Activated CD4-positive, alpha-beta T cell treated with anti-CD3 and anti-CD28 coated beads, Interleukin-2, amount 10 ng/mL, durations not matched to agents 7 days and 5 days (primary cell): Measurements from ENCODE around the gene XPC. TPM values are rescaled to one million over a fixed set of nuclear protein-coding genes. Genes with fewer than 3 reads are reported as not detected.

Experiments
- CTCF ChIA-PET: fragments of 350-600 bp; sonication (Branson Sonifier 250); formaldehyde crosslinking; loops from one replicate; lab custom pipeline; 2021; ENCODE audit warnings: antibody characterized with exemption; lab: Charles Lee
- POLR2A ChIA-PET: fragments of 350-600 bp; sonication (Branson Sonifier 250); formaldehyde crosslinking; loops from one replicate; lab custom pipeline; 2021; ENCODE audit warnings: antibody characterized with exemption; lab: Charles Lee
- DNase-seq: peaks from one replicate; pipeline ENCODE4 v3.0.0-alpha.2; 2020
- H3K27ac Mint-ChIP-seq: one replicate; pipeline ENCODE4 v1.8.0; 2021; ENCODE audit warnings: mild to moderate bottlenecking, moderate library complexity, mixed read lengths
- H3K27me3 Mint-ChIP-seq: one replicate; pipeline ENCODE4 v1.8.0; 2021; ENCODE audit warnings: mixed read lengths
- H3K36me3 Mint-ChIP-seq: one replicate; pipeline ENCODE4 v1.8.0; 2021; ENCODE audit warnings: low read depth, mixed read lengths
- H3K4me1 Mint-ChIP-seq: one replicate; pipeline ENCODE4 v1.8.0; 2021; ENCODE audit warnings: mixed read lengths
- H3K4me3 Mint-ChIP-seq: one replicate; pipeline ENCODE4 v1.8.0; 2021; ENCODE audit warnings: mild to moderate bottlenecking, moderate library complexity, mixed read lengths
- H3K9me3 Mint-ChIP-seq: one replicate; pipeline ENCODE4 v1.8.0; 2021; ENCODE audit warnings: mixed read lengths
- total RNA-seq, 2 experiments: library from RNA; stranded (reverse); gene quantifications; one replicate each; pipeline ENCODE4 v1.2.3, GENCODE V29; 2021

The XPC gene
- total RNA-seq, 2 experiments from 2014 or later, result 41.1 to 43.0 TPM

- Mint-ChIP-seq H3K4me1 (peaks cover under 1% of the 10 kb centered on the region), H3K27me3 (no peaks in the 10 kb centered on the region), H3K9me3 (peaks cover 14% of the 10 kb centered on the region), H3K27ac (no peak overlapping the region), H3K4me3 (no peak overlapping the region), H3K36me3 (peaks cover 83% of the 10 kb centered on the region)
- DNase-seq, result no peak
- POLR2A ChIA-PET, result interaction anchor here (0.8 kb wide), 1 partner anchor 14 kb away, joined by 4 read pairs; no protein-coding TSS in a partner anchor
- CTCF ChIA-PET, result interaction anchor here (0.5 to 3.4 kb wide), 4 partner anchors 12 to 34 kb away, joined by 3 to 13 read pairs (median 3); no protein-coding TSS in a partner anchor
Observed at GRCh38 chr3:14159426-14159825, 19.0 kb downstream of the XPC start.

- H3K4me3 Mint-ChIP-seq, result no peak overlapping the region
- POLR2A ChIA-PET, result no interaction called here
Observed at GRCh38 chr3:14158370-14158769, 20.0 kb downstream of the XPC start.

DNA sequence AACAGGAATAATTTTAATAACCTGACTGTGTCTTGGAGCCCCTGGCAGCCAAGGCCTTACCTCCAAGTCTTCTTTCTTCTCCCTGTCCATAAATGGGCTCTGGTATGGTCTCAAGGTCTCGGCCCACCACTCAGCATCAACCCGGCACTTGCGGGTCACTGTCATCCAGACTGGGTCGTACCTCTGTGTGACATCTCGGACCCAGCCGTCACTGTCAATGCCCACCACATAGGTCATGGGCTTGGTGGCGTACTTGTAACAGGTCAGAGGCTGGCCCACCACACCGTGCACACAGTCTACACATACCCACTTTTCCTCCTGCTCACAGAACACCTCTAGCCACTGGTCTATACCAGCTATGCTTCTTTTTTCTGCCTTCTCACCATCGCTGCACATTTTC, 20.4 kb downstream of the XPC start:
- peaks cover 70% of the 10 kb centered on the region for H3K36me3 Mint-ChIP-seq
- DNase-seq, result no peak
- no peak overlapping the region for H3K4me3 Mint-ChIP-seq
- ChIA-PET POLR2A (no interaction called here), CTCF (interaction anchor here (3.4 kb wide), 1 partner anchor 13 kb away, joined by 13 read pairs; no protein-coding TSS in a partner anchor)
- H3K27ac Mint-ChIP-seq, result no peak overlapping the region
- H3K4me1 Mint-ChIP-seq, result peaks cover 2% of the 10 kb centered on the region
- H3K9me3 Mint-ChIP-seq, result peaks cover 14% of the 10 kb centered on the region
- H3K27me3 Mint-ChIP-seq, result no peaks in the 10 kb centered on the region

More at GRCh38 chr3:14158370-14158769, 20.0 kb downstream of the XPC start:
- Mint-ChIP-seq H3K27me3 (no peaks in the 10 kb centered on the region), H3K27ac (no peak overlapping the region), H3K36me3 (peaks cover 74% of the 10 kb centered on the region), H3K9me3 (peaks cover 14% of the 10 kb centered on the region), H3K4me1 (peaks cover 2% of the 10 kb centered on the region)
- no peak for DNase-seq
- CTCF ChIA-PET, result interaction anchor here (0.6 to 3.4 kb wide), 4 partner anchors 13 to 207 kb away, joined by 3 to 13 read pairs (median 3); no protein-coding TSS in a partner anchor

GRCh38 chr3:14156843-14157561, 21.4 kb downstream of the XPC start:
- Mint-ChIP-seq H3K4me3 (no peak overlapping the region), H3K9me3 (peaks cover 13% of the 10 kb centered on the region), H3K27me3 (no peaks in the 10 kb centered on the region), H3K36me3 (peaks cover 61% of the 10 kb centered on the region), H3K4me1 (peaks cover 2% of the 10 kb centered on the region), H3K27ac (no peak overlapping the region)
- DNase-seq, result no peak
- ChIA-PET POLR2A (no interaction called here), CTCF (interaction anchor here (0.7 kb wide), 1 partner anchor 12 kb away, joined by 4 read pairs; no protein-coding TSS in a partner anchor)

- no peak for DNase-seq
- ChIA-PET CTCF (interaction anchor here (0.7 kb wide), 1 partner anchor 11 kb away, joined by 4 read pairs; no protein-coding TSS in a partner anchor), POLR2A (no interaction called here)
- Mint-ChIP-seq H3K36me3 (peaks cover 53% of the 10 kb centered on the region), H3K9me3 (peaks cover 5% of the 10 kb centered on the region), H3K4me1 (peaks cover 2% of the 10 kb centered on the region), H3K27me3 (no peaks in the 10 kb centered on the region), H3K4me3 (no peak overlapping the region), H3K27ac (no peak overlapping the region)
Observed at GRCh38 chr3:14156201-14156600, 22.2 kb downstream of the XPC start.

- H3K36me3 Mint-ChIP-seq, result peaks cover 40% of the 10 kb centered on the region
- peaks cover 2% of the 10 kb centered on the region for H3K4me1 Mint-ChIP-seq
- no peak overlapping the region for H3K27ac Mint-ChIP-seq
- DNase-seq, result no peak
- H3K27me3 Mint-ChIP-seq, result no peaks in the 10 kb centered on the region
- CTCF ChIA-PET, result no interaction called here
- H3K9me3 Mint-ChIP-seq, result no peaks in the 10 kb centered on the region
- no peak overlapping the region for H3K4me3 Mint-ChIP-seq
- POLR2A ChIA-PET, result no interaction called here
Observed at GRCh38 chr3:14154895-14155440, 23.4 kb downstream of the XPC start.

- ChIA-PET CTCF (interaction anchor here (0.8 to 1.6 kb wide), 2 partner anchors 13 to 14 kb away, joined by 3 read pairs; no protein-coding TSS in a partner anchor), POLR2A (no interaction called here)
- Mint-ChIP-seq H3K36me3 (peaks cover 36% of the 10 kb centered on the region), H3K27ac (no peak overlapping the region), H3K27me3 (no peaks in the 10 kb centered on the region), H3K9me3 (no peaks in the 10 kb centered on the region), H3K4me1 (peaks cover 2% of the 10 kb centered on the region), H3K4me3 (no peak overlapping the region)
- DNase-seq, result no peak
Observed at GRCh38 chr3:14154276-14154675, 24.1 kb downstream of the XPC start.

DNA sequence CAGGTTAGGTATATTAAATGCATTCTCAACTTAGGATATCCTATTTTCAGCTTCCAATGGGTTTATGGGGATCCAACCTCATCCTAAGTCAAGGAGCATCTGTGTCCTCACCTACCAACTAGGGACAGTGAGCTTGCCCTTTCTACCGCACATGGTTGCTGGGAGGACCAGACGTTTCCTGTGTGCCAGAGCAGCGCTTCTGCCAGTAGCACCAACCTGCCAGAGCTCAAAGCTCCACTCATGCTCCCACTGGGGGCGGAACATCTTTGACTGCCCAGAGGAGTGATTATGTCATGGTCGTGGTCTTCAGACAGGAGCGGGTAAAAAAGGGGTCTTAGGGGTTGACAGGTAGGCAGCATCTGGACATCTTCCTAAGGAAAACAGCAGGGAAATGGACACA, 24.7 kb downstream of the XPC start:
- Mint-ChIP-seq H3K4me3 (no peak overlapping the region), H3K4me1 (peaks cover 2% of the 10 kb centered on the region), H3K27me3 (no peaks in the 10 kb centered on the region), H3K27ac (no peak overlapping the region), H3K36me3 (peaks cover 30% of the 10 kb centered on the region), H3K9me3 (no peaks in the 10 kb centered on the region)
- no peak for DNase-seq
- ChIA-PET CTCF (interaction anchor here (0.8 to 1.6 kb wide), 2 partner anchors 13 kb away, joined by 3 read pairs; no protein-coding TSS in a partner anchor), POLR2A (no interaction called here)

- no peak overlapping the region for H3K4me3 Mint-ChIP-seq
- DNase-seq, result no peak
- no peaks in the 10 kb centered on the region for H3K9me3 Mint-ChIP-seq
- H3K4me1 Mint-ChIP-seq, result peaks cover 2% of the 10 kb centered on the region
- ChIA-PET POLR2A (no interaction called here), CTCF (interaction anchor here (1.6 to 2.5 kb wide), 2 partner anchors 11 to 14 kb away, joined by 3 to 10 read pairs; no protein-coding TSS in a partner anchor)
- peaks cover 25% of the 10 kb centered on the region for H3K36me3 Mint-ChIP-seq
- H3K27me3 Mint-ChIP-seq, result no peaks in the 10 kb centered on the region
- H3K27ac Mint-ChIP-seq, result no peak overlapping the region
Observed at GRCh38 chr3:14152963-14153355, 25.4 kb downstream of the XPC start.

DNA sequence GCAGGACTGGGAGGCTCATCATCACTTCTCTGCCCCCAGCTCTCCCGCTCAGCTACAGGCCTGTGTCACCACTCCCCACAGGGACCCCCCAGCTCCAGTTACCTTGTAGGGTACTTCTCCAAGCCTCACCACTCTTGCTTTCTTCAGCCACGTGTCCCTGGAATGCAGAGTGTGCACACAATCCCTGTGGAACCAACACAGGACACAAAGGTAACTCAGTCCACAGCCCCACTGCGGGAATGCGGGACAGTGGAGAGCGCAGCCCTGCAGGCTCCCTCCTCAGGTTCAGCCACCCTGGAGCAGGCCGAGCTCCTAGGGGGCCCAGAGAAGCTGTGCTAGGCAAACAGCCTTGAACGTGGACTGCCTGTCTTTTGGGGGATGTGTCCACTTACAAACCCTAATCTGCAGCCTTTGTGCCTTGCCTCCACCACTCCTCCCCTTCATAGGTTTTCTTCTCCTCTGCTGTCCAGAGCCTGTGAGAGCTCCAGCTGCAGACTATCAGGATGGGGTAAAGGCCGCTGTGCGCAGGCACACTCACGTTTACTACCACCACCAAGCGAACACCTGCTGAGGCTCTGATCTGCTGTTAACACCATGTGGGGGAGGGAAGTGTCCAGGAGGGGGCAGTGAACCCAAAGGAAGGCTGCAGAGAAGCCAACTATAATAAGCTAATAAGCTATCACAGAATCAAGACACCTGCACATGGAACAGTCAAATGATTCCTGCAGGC, 26.0 kb downstream of the XPC start:
- Mint-ChIP-seq H3K36me3 (peaks cover 26% of the 10 kb centered on the region), H3K4me3 (no peak overlapping the region), H3K9me3 (no peaks in the 10 kb centered on the region), H3K27me3 (no peaks in the 10 kb centered on the region), H3K27ac (no peak overlapping the region), H3K4me1 (peaks cover 2% of the 10 kb centered on the region)
- ChIA-PET CTCF (interaction anchor here (1.6 to 2.5 kb wide), 2 partner anchors 10 to 15 kb away, joined by 3 to 10 read pairs; no protein-coding TSS in a partner anchor), POLR2A (no interaction called here)
- no peak for DNase-seq

DNA sequence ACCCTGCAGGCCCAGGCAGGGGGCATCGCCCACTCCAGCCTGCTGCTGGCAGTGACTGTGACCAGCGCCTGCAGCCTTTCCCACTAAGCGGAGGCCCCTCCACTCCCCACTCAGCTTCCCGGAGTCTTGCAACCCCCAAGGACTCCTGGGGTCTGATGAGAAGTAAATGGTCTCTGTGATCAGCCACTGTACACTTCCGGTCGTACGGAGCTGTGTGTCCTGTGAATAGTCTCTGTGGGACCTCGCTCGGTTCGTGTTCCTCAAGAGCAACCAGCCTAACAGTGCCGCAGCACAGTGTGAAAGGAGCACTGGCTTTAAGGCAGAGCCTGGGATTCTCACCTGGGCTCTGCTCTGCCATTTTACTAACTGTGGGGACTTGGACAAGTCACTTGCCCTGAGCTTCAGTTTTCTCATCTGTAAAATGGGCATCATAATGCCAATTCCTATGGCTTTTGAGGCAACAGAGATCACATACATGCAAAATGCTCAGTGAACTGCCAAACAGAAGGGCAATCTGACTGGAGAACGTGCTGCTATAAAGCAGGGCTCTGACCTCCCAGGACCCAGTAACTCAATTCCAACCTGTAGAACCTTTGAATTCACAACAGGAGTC, 26.8 kb downstream of the XPC start:
- H3K4me3 Mint-ChIP-seq, result no peak overlapping the region
- POLR2A ChIA-PET, result no interaction called here
- CTCF ChIA-PET, result interaction anchor here (1.2 to 2.5 kb wide), 2 partner anchors 9 to 27 kb away, joined by 3 to 10 read pairs; partner anchors contain the start of genes CHCHD4 and TMEM43
- H3K27ac Mint-ChIP-seq, result no peak overlapping the region
- H3K9me3 Mint-ChIP-seq, result no peaks in the 10 kb centered on the region
- DNase-seq, result no peak
- peaks cover 20% of the 10 kb centered on the region for H3K36me3 Mint-ChIP-seq
- peaks cover 2% of the 10 kb centered on the region for H3K4me1 Mint-ChIP-seq
- H3K27me3 Mint-ChIP-seq, result no peaks in the 10 kb centered on the region
